NB4 (cell line): ENCODE measurements around the gene SYTL5.

ENCODE experiments used
- DNase-seq: peaks from one replicate; pipeline ENCODE4 v3.0.0; 2010; ENCODE audit warnings: low read depth
- H3K4me3 ChIP-seq: one replicate; pipeline ENCODE4 v1.5.1; 2011; ENCODE audit warnings: mild to moderate bottlenecking, low read depth, low read length, moderate library complexity
- CTCF ChIP-seq: IDR thresholded peaks from one replicate; pipeline ENCODE4 v1.5.1; 2012; ENCODE audit warnings: low read depth, low read length
- MAX ChIP-seq: IDR thresholded peaks from 2 replicates; pipeline ENCODE4 v1.6.1; 2011; ENCODE audit warnings: low read depth, low read length
- MYC ChIP-seq: IDR thresholded peaks from 2 replicates; pipeline ENCODE4 v1.6.1; 2011; ENCODE audit warnings: low read depth, low read length
- POLR2A ChIP-seq: IDR thresholded peaks from 2 replicates; pipeline ENCODE4 v1.6.1; 2011; ENCODE audit warnings: mild to moderate bottlenecking; ENCODE audit not compliant: insufficient read length; ENCODE audit errors: extremely low read depth

The SYTL5 gene

GRCh38 chrX:38156838-38157237, 150.5 kb downstream of the SYTL5 start:
- DNase-seq, result no peak
- no peak overlapping the region for H3K4me3 ChIP-seq
- TF ChIP-seq CTCF, result no peak
- no peak for TF ChIP-seq MYC
- no peak for TF ChIP-seq POLR2A
- no peak for TF ChIP-seq MAX

GRCh38 chrX:38163193-38163592, 156.8 kb downstream of the SYTL5 start:
- H3K4me3 ChIP-seq, result no peak overlapping the region
- TF ChIP-seq MAX, result no peak
- TF ChIP-seq POLR2A, result no peak
- no peak for TF ChIP-seq MYC
- no peak for TF ChIP-seq CTCF
- DNase-seq, result no peak

GRCh38 chrX:38165023-38165422, 158.7 kb downstream of the SYTL5 start:
- H3K4me3 ChIP-seq, result no peak overlapping the region
- TF ChIP-seq MYC, result no peak
- TF ChIP-seq CTCF, result no peak
- no peak for TF ChIP-seq MAX
- no peak for TF ChIP-seq POLR2A
- DNase-seq, result no peak

- DNase-seq, result peak; percentile 39
- H3K4me3 ChIP-seq, result no peak overlapping the region
- TF ChIP-seq MYC (no peak), MAX (no peak), CTCF (peak; percentile 19), POLR2A (no peak)
These were observed 160.2 kb downstream of the SYTL5 start for GRCh38 chrX:38166478-38167083.

GRCh38 chrX:38170556-38170955, 164.2 kb downstream of the SYTL5 start:
- no peak for TF ChIP-seq CTCF
- TF ChIP-seq MAX, result no peak
- no peak for TF ChIP-seq POLR2A
- TF ChIP-seq MYC, result no peak
- no peak overlapping the region for H3K4me3 ChIP-seq
- DNase-seq, result no peak
